Activated CD4-positive, alpha-beta memory T cell treated with anti-CD3 and anti-CD28 coated beads for 36 hours (primary cell): Measurements from ENCODE around the gene NCAM1. TPM values are rescaled to one million over a fixed set of nuclear protein-coding genes. Genes with fewer than 3 reads are reported as not detected.

Experiments used
- CTCF ChIA-PET: fragments of 350-600 bp; sonication (Branson Sonifier 250); formaldehyde crosslinking; loops from one replicate; lab custom pipeline; 2021; ENCODE audit warnings: antibody characterized with exemption, inconsistent platforms; lab: Charles Lee
- POLR2A ChIA-PET: fragments of 350-600 bp; sonication (Branson Sonifier 250); formaldehyde crosslinking; loops from one replicate; lab custom pipeline; 2021; ENCODE audit warnings: antibody characterized with exemption; lab: Charles Lee
- DNase-seq: peaks from one replicate; pipeline ENCODE4 v3.0.0-alpha.2; 2020
- H3K27ac Mint-ChIP-seq: one replicate; pipeline ENCODE4 v1.8.0; 2021; ENCODE audit warnings: mixed read lengths
- H3K27me3 Mint-ChIP-seq: one replicate; pipeline ENCODE4 v1.8.0; 2021; ENCODE audit warnings: mixed read lengths
- H3K36me3 Mint-ChIP-seq: one replicate; pipeline ENCODE4 v1.8.0; 2021; ENCODE audit warnings: mixed read lengths
- H3K4me1 Mint-ChIP-seq: one replicate; pipeline ENCODE4 v1.8.0; 2021; ENCODE audit warnings: low read depth, mixed read lengths
- H3K4me3 Mint-ChIP-seq: one replicate; pipeline ENCODE4 v1.8.0; 2021; ENCODE audit warnings: mild to moderate bottlenecking, mixed read lengths
- H3K9me3 Mint-ChIP-seq: one replicate; pipeline ENCODE4 v1.8.0; 2021; ENCODE audit warnings: mixed read lengths
- intact Hi-C: fragments of 100-400 bp; cut with micrococcal nuclease; formaldehyde crosslinking; loops from one replicate; pipeline ENCODE4 v1.15.1; 2023
- total RNA-seq, 2 experiments: library from RNA; stranded (reverse); gene quantifications; one replicate each; pipeline ENCODE4 v1.2.3, GENCODE V29; 2021

Gene NCAM1
- total RNA-seq, 2 experiments from 2014 or later: not detected

DNA sequence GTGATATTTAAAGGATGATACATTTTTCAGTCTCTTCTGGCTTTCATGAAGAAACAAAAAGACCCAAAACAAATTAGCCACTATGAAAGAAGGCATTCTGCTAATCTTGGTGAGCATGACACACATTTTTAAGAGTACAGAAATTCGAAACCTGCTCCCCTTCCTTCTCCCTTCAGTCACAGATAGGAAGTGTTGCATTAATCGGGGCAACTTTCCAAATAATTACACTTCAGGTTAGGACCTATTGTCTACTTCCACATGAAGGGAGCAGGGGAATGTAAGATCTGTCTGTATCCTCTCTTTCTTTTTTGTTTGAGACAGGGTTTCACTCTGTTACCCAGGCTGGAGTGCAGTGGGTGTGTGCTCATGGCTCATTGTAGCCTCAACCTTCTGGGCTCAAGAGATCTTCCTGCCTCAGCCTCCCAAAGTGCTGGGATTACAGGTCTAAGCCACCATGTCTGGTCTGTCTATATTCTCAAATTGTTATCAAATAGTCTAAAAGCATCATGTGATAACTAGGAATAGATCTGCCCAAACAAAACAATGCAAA lies 45.8 kb downstream of the NCAM1 start:
- Mint-ChIP-seq H3K9me3 (no peaks in the 10 kb centered on the region), H3K4me3 (no peak overlapping the region), H3K4me1 (no peaks in the 10 kb centered on the region), H3K27ac (no peak overlapping the region), H3K36me3 (no peaks in the 10 kb centered on the region), H3K27me3 (no peaks in the 10 kb centered on the region)
- intact Hi-C loops: no loop called here
- ChIA-PET POLR2A (no interaction called here), CTCF (no interaction called here)
- DNase-seq: no peak

DNA sequence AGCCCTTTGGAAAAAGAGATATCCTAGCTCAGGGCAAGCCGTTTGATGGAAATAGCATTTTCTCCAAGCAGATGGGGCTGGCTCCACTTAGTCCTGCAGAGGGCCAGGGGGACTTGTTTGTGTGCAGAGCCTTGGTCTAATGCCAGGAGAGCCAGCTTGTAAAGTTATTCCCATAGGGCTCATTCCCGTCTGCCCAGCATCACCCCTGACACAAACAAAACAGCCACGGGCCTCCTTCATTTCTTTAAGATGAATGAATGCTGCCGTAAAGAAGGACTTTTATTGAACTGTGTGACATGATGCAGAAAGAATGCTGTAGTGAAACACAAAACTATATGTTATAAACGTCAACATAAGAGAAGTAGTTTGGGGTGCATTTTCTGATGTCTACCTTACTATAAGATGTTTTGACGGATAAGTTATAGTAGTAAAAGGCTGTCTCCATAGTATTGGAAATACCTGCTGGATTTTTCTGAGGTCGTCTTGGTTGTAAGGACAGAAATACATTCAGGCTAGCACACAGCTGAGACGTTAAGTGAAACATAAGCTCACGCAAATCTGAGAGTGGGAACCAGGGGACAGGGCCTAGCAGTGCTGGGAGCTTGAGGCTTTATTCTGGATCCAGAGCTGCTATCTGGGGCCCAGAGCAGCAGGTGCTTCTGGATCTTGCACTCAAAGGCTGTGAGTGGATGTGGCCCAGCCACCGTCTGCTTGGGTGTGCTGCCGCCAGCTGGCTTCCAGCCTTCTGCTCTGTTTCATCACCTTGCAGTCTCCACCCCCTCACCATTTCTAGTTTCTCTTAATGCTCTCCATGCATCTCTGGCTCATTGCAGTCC lies 53.3 kb downstream of the NCAM1 start:
- Mint-ChIP-seq H3K27ac (no peak overlapping the region), H3K4me3 (no peak overlapping the region), H3K9me3 (no peaks in the 10 kb centered on the region), H3K4me1 (no peaks in the 10 kb centered on the region), H3K36me3 (no peaks in the 10 kb centered on the region), H3K27me3 (no peaks in the 10 kb centered on the region)
- intact Hi-C loops: no loop called here
- ChIA-PET CTCF (no interaction called here), POLR2A (no interaction called here)
- no peak for DNase-seq

DNA sequence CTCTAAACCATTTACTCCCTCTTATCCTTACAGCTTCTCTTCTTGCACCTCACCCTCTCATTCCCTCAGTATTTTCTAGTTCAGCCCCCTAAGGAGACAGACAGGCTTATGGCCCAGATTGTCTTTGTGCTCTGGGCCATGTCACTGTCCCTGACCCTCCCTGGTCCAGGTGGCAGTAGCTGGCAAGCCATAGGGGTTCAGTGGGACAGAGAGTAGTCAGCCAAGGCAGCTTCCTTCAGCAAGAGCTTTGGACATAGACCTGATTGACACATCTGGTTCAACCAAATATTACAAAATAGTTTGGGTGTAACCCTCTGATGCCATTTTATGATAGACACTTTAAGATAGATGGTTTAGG lies 53.9 kb downstream of the NCAM1 start:
- H3K36me3 Mint-ChIP-seq: no peaks in the 10 kb centered on the region
- H3K4me3 Mint-ChIP-seq: no peak overlapping the region
- H3K27me3 Mint-ChIP-seq: no peaks in the 10 kb centered on the region
- POLR2A ChIA-PET: no interaction called here
- H3K27ac Mint-ChIP-seq: no peak overlapping the region
- no peaks in the 10 kb centered on the region for H3K9me3 Mint-ChIP-seq
- CTCF ChIA-PET: no interaction called here
- no peaks in the 10 kb centered on the region for H3K4me1 Mint-ChIP-seq
- intact Hi-C loops: no loop called here
- DNase-seq: no peak

DNA sequence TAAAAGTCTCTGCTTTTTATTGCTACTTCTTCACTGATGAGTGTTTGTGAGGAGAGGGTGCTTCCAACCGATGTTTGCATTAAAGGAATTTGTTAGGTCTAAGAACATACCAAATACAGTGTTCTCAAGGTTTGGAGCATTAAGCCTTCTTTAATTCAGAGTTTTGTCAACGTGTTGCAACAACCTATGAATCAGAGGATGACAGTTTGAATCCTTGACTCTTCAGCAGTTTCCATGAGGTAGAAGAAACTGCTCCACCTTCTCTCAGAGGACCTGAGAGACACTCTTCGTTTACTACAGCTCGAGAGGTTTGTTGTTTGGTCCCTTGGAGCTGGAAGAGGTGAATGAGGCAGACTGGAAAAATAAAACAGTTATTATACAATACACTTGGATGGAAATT lies 55.7 kb downstream of the NCAM1 start:
- no peak overlapping the region for H3K27ac Mint-ChIP-seq
- ChIA-PET POLR2A (no interaction called here), CTCF (no interaction called here)
- no peaks in the 10 kb centered on the region for H3K4me1 Mint-ChIP-seq
- H3K4me3 Mint-ChIP-seq: no peak overlapping the region
- H3K27me3 Mint-ChIP-seq: no peaks in the 10 kb centered on the region
- no peaks in the 10 kb centered on the region for H3K9me3 Mint-ChIP-seq
- no peak for DNase-seq
- H3K36me3 Mint-ChIP-seq: no peaks in the 10 kb centered on the region
- intact Hi-C loops: no loop called here

DNA sequence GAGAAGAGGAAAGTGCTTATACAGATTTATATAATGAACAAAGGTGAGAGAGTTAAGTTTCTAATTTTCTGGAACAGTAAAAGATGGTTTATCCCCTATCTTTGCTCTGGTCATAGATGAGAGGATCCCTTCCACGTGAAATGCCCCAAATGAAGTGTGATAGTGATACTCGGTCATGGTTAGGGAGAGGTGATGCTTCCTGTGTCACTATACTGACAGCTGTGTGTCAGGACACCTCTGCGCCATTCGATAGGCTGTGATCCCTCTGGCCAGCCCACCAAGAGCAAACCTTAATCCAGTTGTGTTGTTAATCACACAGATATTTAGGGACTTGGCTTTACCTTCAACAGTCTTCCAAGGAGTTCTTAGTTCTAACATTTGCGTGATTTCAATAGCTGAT lies 57.7 kb downstream of the NCAM1 start:
- DNase-seq: no peak
- no peaks in the 10 kb centered on the region for H3K36me3 Mint-ChIP-seq
- no peak overlapping the region for H3K27ac Mint-ChIP-seq
- intact Hi-C loops: no loop called here
- CTCF ChIA-PET: no interaction called here
- H3K9me3 Mint-ChIP-seq: no peaks in the 10 kb centered on the region
- H3K4me1 Mint-ChIP-seq: no peaks in the 10 kb centered on the region
- no peak overlapping the region for H3K4me3 Mint-ChIP-seq
- POLR2A ChIA-PET: no interaction called here
- no peaks in the 10 kb centered on the region for H3K27me3 Mint-ChIP-seq

DNA sequence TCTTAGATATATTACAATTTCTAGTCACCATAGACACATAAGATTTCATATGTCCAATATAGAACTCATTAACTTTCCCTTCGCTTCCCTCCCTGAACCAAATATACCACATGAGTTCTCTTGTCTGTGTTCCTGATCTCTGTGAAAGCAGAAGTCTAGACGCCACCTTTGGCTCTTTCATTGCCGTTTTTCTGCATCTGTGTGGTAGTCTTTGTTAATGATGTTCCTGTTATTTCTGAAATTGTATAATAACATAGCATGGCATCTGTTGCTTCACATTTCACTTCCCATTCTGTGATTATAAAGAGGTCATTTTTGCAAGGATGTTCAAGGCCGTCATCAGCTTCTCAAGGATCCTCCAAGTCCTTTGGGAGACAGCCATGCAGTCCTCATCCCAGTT lies 58.5 kb downstream of the NCAM1 start:
- H3K36me3 Mint-ChIP-seq: no peaks in the 10 kb centered on the region
- H3K27ac Mint-ChIP-seq: no peak overlapping the region
- intact Hi-C loops: no loop called here
- no peaks in the 10 kb centered on the region for H3K9me3 Mint-ChIP-seq
- POLR2A ChIA-PET: no interaction called here
- H3K4me1 Mint-ChIP-seq: no peaks in the 10 kb centered on the region
- H3K4me3 Mint-ChIP-seq: no peak overlapping the region
- DNase-seq: no peak
- no peaks in the 10 kb centered on the region for H3K27me3 Mint-ChIP-seq
- CTCF ChIA-PET: interaction anchor here (1.1 kb wide), 1 partner anchor 20 kb away, joined by 3 read pairs; no protein-coding TSS in a partner anchor

DNA sequence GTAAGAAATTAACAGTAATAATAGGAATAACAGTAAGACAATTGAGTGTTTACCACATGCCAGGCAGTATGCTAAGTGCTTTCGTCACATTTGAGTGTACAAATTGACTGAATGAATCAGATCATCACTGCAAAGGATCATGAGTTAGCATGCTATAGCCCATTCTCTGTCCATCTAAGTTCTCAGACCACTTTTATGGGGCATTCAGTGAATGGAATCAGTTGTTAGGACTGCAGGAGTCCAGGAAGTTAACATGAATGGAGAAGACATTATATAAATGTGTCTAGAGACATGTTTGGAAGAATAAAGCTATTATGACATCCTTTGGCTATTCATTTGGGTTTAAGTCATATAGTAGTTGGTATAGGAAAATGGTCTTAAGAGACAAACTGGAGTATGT lies 59.9 kb downstream of the NCAM1 start:
- Mint-ChIP-seq H3K9me3 (no peaks in the 10 kb centered on the region), H3K4me3 (no peak overlapping the region), H3K4me1 (no peaks in the 10 kb centered on the region), H3K27me3 (peaks cover 2% of the 10 kb centered on the region), H3K36me3 (no peaks in the 10 kb centered on the region), H3K27ac (no peak overlapping the region)
- POLR2A ChIA-PET: no interaction called here
- no peak for DNase-seq
- CTCF ChIA-PET: no interaction called here
- intact Hi-C loops: no loop called here

DNA sequence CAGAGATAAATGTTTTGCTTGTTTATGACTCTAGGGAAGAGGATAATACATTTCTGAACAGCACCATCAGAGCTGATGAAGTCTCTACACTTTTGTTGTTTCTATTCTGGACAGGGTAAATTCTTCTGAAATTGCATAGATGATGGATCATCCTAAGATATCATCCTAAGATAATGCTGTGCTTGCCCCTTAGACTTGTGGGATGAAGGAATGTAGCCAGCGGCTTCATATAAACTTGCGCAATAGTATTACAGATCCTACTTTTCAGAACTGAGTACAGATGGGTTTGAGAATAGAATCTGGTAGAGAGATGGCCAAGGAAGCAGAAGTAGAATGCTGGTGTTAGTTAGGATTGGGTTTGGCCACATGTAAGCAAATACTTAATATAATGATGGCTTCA lies 61.0 kb downstream of the NCAM1 start:
- H3K36me3 Mint-ChIP-seq: no peaks in the 10 kb centered on the region
- H3K4me1 Mint-ChIP-seq: no peaks in the 10 kb centered on the region
- intact Hi-C loops: no loop called here
- H3K27me3 Mint-ChIP-seq: peaks cover 2% of the 10 kb centered on the region
- ChIA-PET POLR2A (no interaction called here), CTCF (no interaction called here)
- H3K4me3 Mint-ChIP-seq: no peak overlapping the region
- no peak overlapping the region for H3K27ac Mint-ChIP-seq
- DNase-seq: no peak
- H3K9me3 Mint-ChIP-seq: no peaks in the 10 kb centered on the region

DNA sequence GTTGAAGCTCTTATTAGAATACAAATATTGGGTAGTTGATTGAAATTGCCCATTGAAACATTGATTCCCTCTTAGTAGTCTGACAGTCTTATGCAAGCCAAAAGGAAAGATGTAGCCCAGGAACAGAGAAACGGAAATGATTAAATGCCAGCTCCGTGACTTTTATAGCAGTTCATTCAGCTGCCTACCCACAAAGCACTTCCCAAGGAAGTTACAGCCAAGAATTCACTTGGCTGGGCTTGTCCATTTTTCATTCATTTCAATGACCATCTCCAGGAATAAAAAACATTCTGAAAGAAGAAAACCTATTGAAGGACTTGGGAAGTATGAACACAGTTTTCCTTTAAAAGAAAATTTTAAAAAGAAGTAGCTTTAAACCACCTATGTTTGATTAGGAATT lies 62.0 kb downstream of the NCAM1 start:
- no peak overlapping the region for H3K4me3 Mint-ChIP-seq
- no peak overlapping the region for H3K27ac Mint-ChIP-seq
- peaks cover 2% of the 10 kb centered on the region for H3K27me3 Mint-ChIP-seq
- no peaks in the 10 kb centered on the region for H3K9me3 Mint-ChIP-seq
- CTCF ChIA-PET: no interaction called here
- DNase-seq: no peak
- POLR2A ChIA-PET: no interaction called here
- H3K36me3 Mint-ChIP-seq: no peaks in the 10 kb centered on the region
- no peaks in the 10 kb centered on the region for H3K4me1 Mint-ChIP-seq
- intact Hi-C loops: no loop called here

DNA sequence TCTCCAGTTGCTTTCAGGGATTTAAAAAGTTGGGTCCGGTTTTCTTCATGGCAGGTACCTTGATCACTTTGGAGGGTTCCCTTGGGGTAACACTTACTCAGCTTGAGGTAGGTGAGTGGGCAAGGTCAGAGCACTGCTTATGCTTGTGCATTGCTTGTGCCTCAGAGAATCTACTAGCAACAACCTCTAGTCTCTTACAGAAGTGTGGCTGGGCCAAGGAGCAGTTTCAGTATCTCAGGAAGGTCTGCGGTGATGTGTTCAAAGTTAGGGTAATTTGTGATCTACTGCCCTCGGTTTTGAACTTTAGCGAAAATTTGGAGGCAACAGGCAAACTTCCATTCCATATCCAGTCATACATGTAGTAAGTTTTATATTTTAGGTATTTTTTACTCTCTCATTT lies 62.8 kb downstream of the NCAM1 start:
- no peaks in the 10 kb centered on the region for H3K36me3 Mint-ChIP-seq
- H3K27me3 Mint-ChIP-seq: peaks cover 2% of the 10 kb centered on the region
- POLR2A ChIA-PET: no interaction called here
- no peaks in the 10 kb centered on the region for H3K4me1 Mint-ChIP-seq
- intact Hi-C loops: no loop called here
- H3K27ac Mint-ChIP-seq: no peak overlapping the region
- DNase-seq: no peak
- H3K4me3 Mint-ChIP-seq: no peak overlapping the region
- CTCF ChIA-PET: no interaction called here
- no peaks in the 10 kb centered on the region for H3K9me3 Mint-ChIP-seq

DNA sequence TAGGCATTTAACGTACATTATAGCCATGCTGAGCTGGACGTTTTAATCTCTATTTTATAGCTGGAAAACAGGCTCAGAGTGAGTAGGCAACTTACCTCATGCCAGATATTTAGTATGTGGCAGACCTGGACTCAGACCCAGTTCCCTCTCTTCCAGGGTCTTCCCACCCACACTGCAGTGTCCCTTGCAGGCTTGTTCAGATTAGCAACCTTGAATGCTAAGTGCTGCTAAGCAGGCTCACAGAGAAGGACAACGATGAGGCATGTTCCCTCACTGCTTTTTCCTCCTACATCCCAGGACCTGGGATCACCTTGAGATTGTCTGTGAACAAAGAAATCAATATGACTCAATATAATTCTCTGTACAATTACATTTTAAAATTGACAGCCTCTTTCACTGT lies 65.6 kb downstream of the NCAM1 start:
- no peak for DNase-seq
- Mint-ChIP-seq H3K36me3 (no peaks in the 10 kb centered on the region), H3K4me3 (no peak overlapping the region), H3K9me3 (no peaks in the 10 kb centered on the region), H3K27ac (no peak overlapping the region), H3K27me3 (peaks cover 2% of the 10 kb centered on the region), H3K4me1 (no peaks in the 10 kb centered on the region)
- ChIA-PET CTCF (interaction anchor here (0.6 kb wide), 1 partner anchor 273 kb away, joined by 3 read pairs; no protein-coding TSS in a partner anchor), POLR2A (no interaction called here)
- intact Hi-C loops: no loop called here

DNA sequence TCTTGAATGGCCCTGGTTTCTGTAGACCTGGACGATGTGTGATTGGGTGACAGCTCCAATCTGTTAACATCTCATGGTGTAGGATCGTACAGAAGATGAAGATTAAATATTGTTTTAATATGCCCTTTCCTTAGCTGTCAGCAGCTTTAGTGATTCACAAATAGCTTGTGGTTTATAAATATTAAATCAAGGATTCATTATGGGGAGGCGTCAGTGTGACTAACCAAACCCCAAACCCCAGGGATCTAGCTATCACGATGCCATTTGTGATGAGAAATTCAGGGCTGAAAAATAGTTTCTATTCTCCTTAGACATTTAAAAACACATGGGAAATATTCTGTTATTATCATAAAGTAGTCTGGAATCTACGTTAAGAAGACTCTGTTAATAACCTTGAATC lies 73.4 kb downstream of the NCAM1 start:
- intact Hi-C loops: no loop called here
- H3K4me3 Mint-ChIP-seq: no peak overlapping the region
- DNase-seq: no peak
- POLR2A ChIA-PET: no interaction called here
- H3K36me3 Mint-ChIP-seq: no peaks in the 10 kb centered on the region
- H3K27ac Mint-ChIP-seq: no peak overlapping the region
- peaks cover 3% of the 10 kb centered on the region for H3K27me3 Mint-ChIP-seq
- H3K4me1 Mint-ChIP-seq: no peaks in the 10 kb centered on the region
- CTCF ChIA-PET: no interaction called here
- H3K9me3 Mint-ChIP-seq: peaks cover 7% of the 10 kb centered on the region

DNA sequence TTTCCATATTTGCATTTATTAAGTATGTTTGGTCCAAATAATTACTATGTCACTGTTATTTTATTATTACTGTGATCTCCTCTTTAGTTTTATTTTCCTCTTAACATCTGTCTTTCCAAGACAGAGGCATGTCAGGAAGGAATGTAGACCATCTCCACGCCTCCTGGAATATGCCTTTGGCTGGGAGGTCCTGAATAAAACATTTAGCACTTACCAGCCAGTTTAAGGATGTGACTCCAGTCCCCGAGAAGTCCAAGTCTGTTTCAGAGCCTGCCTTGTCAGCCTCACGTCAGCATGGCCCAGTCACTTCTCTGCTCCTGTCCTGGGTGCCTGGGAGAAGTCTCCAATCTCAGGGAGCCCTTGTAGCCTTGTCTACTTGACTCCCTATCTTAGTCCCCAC lies 74.5 kb downstream of the NCAM1 start:
- no peak for DNase-seq
- peaks cover 7% of the 10 kb centered on the region for H3K9me3 Mint-ChIP-seq
- H3K36me3 Mint-ChIP-seq: no peaks in the 10 kb centered on the region
- H3K27ac Mint-ChIP-seq: no peak overlapping the region
- peaks cover 3% of the 10 kb centered on the region for H3K27me3 Mint-ChIP-seq
- POLR2A ChIA-PET: no interaction called here
- no peak overlapping the region for H3K4me3 Mint-ChIP-seq
- intact Hi-C loops: no loop called here
- no peaks in the 10 kb centered on the region for H3K4me1 Mint-ChIP-seq
- CTCF ChIA-PET: no interaction called here
